ENCODE results near the gene RPL4.
"Not testable (repeated sequence)": the region's sequence is repeated elsewhere in the genome, so short reads cannot be mapped to it uniquely, and the experiment has no call there.

The RPL4 gene

GRCh38 chr15:66489179-66489791 is 15.4 kb downstream of the RPL4 start:
- DNase-seq, result no peak

- DNase-seq, result no peak
These were observed 16.1 kb downstream of the RPL4 start for GRCh38 chr15:66488525-66488924.

DNA sequence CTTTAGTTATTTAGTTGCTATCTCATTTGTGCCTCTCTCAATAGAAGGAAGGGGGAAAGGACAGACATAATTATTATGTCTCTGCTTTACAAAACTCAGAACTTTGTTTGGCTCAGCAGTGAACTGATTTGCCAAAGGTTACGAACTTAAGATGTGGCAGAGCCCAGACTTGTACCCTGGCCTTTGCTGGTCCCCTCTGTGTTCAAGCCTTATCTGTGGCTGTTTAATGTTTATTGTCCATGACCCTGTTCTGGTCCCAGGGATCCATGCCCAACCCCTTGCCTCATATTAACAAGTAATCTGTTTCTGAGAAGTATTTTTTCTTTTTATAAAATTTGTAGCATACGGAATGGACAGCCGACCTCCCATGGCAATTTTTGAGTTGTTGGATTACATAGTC is 17.8 kb downstream of the RPL4 start:
- DNase-seq, result no peak

DNA sequence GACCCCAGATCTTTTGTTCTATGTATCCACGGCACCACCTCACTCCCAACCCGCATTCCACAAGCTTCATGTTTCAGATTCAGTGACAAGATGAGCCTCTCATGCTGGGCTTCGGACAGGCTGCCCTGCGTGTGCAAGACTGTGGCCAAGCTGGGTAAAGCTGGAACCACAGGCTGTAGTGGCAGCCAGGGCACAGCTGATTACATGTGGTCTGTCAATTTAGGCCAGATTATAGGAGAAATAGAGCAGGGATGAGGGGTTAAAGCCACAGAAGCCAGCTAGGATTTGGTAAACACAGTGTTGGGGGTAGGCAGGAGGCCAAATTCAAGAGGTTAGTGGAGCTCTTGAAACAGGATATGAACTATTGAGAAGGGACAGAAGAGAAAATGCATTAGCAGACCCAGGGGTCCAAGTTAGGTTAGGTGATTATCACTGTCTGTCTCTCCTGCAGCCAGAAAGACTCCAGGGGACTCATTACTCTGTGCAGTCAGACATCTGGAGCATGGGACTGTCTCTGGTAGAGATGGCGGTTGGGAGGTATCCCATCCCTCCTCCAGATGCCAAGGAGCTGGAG is 20.0 kb downstream of the RPL4 start:
- peak; percentile 8 for DNase-seq

- peak; percentile 57 for DNase-seq
These were observed 21.5 kb downstream of the RPL4 start for GRCh38 chr15:66483131-66483566.

DNA sequence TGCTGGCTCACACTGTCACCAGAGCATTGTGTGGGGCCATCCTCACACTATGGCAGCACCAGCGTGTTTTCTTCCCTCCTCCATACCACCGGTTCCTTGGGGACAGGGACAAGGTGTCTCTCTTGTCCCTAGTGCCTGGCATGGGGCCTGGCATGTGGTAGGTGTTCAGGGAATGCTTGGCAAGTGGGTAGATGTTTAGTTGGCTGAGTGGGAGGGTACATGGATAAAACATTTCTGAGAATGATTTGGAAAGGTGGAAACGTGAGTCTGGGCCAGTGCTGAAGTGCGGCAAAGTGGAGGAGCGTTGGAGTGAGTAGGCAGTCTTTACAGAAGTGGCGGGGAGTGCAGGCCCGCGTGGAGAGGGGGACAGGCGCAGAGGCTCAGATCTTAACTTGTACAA is 22.1 kb downstream of the RPL4 start:
- no peak for DNase-seq

DNA sequence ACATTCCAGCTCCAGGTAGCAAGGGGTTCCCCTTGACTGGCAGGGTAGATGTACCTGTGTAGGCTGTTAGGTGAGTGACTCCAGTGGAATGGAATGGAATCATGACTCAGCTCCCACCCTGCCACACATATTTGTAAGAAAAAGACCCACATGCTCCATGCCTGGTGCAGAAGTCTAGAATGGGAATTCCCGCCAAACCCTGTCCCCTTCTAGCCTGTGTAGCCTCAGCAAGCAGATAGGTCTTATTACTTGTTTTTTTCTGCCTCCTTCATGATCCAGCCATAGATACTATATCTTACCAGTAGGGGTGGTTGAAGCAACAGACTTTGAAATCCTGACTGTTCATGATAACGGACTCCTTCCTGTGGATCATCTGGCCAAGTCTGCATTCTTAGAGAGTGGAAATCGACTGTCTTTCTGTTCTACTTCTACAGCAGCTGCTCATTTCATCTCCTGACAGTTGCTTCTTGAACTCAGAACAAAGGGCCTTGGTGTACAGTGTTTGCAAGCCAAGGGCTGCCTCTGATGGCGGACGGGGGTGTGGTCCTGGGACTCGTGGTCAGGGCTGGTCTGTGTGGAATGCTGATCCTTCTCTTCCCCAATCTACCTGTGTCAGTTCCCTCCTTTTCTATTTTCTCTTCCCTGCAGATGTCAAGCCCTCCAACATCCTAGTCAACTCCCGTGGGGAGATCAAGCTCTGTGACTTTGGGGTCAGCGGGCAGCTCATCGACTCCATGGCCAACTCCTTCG is 23.4 kb downstream of the RPL4 start:
- DNase-seq, result no peak

DNA sequence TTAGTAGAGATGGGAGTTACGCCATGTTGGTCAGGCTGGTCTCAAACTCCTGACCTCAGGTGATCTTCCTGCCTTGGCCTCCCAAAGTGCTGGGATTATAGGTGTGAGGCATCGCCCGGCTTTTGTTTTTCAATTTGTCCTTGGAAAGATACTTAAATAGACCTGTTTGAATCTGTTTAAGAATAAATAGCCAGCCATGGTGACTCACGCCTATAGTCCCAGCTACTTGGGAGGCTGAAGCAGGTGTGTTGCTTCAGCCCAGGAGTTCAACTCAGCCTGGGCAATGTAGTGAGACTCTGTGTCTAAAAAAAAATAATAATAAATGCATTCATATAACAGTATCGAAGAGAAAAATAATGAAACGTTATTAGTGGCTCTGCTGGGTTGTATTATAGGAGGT is 24.4 kb downstream of the RPL4 start:
- DNase-seq, result no peak

DNA sequence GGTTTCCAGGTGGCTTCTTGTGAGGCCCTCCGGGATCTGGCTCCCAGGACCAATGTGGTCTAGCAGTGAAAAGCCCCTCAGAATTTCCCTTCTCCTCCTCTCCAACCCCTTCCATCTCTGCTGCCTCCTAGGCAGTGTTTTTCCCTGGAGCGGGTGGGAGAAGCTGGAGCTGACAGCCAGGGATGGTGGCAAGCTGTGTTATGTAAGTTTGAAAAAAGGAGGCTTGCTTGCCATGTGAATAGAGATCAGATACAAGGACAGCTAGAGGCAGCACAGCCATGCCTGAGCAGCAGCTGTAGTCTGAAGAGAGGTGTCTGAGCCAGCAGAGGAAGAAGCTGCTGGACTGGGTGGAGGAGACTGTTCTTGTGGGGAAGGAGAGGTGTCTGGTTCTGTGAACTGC is 27.6 kb downstream of the RPL4 start:
- no peak for DNase-seq

DNA sequence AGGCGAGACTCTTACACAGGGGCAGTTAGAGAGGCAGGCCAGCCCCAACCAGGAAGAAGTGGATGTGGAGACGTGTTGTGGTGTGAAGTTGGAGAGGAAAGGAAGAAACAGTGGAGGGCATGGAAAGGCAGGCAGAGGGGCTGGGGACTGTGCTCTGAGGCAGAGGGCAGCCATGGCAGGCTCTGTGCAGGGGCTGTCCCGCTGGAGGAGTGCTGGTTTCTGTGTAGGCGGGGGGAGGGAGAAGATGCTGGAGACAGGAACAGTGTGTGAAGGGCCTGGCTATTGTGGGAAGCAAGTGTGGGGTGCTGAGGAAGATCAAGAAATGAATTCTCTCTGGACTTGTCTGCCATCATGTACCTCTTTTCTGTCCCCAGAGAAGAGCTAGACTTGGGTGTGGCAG is 28.1 kb downstream of the RPL4 start:
- DNase-seq, result no peak

GRCh38 chr15:66474963-66475362 is 29.7 kb downstream of the RPL4 start:
- DNase-seq, result no peak

- no peak for DNase-seq
These were observed 30.5 kb downstream of the RPL4 start for GRCh38 chr15:66474135-66474534.

DNA sequence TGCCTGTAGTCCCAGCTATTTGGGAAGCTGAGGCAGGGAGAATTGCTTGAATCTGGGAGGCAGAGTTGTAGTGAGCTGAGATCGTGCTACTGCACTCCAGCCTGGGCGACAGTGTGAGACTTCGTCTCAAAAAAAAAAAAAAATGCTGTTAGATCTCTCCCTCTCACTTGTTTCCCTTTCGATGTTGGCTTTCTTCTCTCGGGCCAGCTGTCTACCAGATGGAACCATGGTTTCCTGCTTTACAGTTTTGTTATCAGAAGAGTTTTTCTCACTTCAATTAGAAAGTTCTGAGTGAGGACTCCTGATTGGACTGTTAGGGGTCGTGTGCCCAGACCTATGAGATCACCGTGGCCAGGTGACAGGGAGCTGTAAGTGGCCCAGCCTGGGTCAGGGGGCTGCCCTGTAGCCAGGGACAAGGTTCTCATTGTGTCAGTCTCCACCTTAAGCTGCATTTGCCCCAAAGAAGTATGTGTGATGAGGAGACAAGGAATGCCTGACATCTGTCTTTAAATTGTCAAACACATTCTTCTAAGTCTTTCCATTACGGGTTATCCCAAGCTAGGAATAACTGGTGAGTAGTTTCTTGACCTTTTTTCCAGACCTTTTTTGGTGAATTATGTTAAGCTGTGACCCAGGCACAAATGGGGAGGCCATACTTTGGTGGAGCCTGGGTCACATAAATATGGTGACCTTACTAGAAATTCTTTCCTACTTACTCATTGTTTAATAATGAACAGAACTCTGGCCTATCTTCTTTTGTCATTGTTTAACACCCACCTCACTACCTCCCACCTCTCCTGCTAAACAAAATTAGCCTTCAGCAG is 32.3 kb downstream of the RPL4 start:
- no peak for DNase-seq

GRCh38 chr15:66470825-66471224 is 33.8 kb downstream of the RPL4 start:
- not testable (repeated sequence) for DNase-seq

- DNase-seq, result not testable (repeated sequence)
These were observed 37.3 kb downstream of the RPL4 start for GRCh38 chr15:66467162-66468040.

DNA sequence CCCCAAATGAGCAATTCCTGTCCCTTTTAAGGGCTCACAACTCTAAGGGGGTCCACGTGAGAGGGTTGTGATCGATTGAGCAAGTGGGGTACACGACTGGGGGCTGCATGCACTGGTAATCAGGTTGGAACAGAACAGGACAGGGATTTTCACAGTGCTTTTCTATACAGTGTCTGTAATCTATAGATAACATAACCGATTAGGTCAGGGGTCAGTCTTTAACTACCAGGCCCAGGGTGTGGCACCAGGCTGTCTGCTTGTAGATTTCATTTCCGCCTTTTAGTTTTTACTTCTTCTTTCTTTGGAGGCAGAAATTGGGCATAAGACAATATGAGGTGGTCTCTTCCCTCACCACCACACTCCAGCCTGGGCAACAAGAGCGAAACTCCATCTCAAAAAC is 39.4 kb downstream of the RPL4 start:
- not testable (repeated sequence) for DNase-seq

- no peak for DNase-seq
These were observed 42.0 kb downstream of the RPL4 start for GRCh38 chr15:66462627-66463026.

DNA sequence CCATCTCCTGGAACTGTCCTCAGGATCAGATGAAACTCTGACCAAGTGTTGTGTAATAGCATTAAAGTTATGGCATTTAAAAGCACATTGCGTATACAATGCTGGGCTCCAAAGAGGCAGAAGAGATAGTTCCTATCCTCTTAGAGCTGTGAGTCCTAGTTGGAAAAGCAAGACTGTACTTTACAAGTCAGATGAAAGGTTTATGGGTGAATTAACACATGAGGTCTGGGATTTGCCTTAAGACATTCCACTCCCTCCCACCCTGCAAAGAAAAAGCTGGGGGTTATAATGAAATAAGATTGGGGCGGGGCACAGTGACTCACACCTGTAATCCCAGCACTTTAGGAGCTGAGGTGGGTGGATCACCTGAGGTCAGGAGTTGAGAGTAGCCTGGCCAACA is 42.7 kb downstream of the RPL4 start:
- DNase-seq, result no peak

DNA sequence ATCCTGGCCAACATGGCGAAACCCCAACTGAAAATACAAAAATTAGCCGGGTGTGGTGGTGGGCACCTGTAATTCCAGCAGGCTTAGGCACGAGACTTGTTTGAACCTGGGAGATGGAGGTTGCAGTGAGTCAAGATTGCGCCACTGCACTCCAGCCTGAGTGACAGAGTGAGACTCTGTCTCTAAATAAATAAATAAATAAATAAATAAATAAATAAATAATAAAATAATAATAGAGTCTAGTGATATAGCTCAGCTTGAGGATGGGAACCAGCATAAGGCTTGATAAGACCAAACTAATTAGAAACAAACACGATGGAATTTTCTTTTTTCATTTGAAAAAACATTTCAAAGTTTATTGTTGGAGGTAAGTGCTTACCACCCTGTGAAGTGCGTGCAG is 43.4 kb downstream of the RPL4 start:
- not testable (repeated sequence) for DNase-seq

GRCh38 chr15:66459818-66460615 is 44.6 kb downstream of the RPL4 start:
- no peak for DNase-seq

DNA sequence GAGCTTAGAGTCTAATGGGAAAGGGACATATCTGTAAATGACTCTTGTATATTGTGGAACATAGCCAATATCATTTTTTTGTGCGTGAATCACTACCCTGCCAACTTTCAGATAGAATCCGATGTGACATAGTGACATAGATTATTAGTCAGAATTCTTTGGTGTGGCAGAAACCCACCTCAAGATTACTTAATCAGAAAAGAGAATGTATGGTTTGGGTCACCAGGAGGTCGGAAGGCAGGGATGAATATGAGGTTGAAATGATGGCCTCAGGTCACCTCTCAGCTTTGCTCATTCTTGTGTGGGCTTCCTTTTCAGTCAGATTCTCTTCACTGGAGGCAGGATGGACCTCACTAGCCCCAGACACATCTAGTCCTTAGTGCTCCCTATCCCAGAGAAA is 48.4 kb downstream of the RPL4 start:
- no peak for DNase-seq

DNA sequence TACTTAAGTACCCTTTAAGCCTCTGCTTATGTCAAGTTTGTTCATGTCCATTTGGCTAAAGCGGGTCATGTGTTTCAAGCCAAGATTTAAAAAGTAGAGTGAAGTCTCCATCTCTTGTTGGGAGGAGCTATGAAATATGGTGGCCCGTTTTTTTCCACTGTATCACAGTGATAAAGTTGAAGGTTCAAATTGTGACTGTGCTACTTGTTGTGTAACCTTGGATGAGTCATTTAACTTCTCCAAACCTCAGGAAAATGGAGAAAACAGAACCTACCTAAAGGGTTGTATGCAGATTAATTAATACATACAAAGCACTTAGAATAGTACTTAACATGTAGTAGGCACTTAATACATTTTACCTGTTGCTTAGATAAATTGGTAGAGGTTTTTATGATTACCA is 50.5 kb downstream of the RPL4 start:
- DNase-seq, result no peak
